Embryonic facial prominence (tissue), 1 donor: Measurements from ENCODE around the gene TENT4B.

Experiments used
- DNase-seq: peaks from one replicate; pipeline ENCODE4 v3.0.0-alpha.2; 2016; ENCODE audit errors: extremely low spot score

Gene TENT4B

GRCh38 chr16:50271148-50272041 lies 118.3 kb downstream of the TENT4B start:
- DNase-seq, result no peak

DNA sequence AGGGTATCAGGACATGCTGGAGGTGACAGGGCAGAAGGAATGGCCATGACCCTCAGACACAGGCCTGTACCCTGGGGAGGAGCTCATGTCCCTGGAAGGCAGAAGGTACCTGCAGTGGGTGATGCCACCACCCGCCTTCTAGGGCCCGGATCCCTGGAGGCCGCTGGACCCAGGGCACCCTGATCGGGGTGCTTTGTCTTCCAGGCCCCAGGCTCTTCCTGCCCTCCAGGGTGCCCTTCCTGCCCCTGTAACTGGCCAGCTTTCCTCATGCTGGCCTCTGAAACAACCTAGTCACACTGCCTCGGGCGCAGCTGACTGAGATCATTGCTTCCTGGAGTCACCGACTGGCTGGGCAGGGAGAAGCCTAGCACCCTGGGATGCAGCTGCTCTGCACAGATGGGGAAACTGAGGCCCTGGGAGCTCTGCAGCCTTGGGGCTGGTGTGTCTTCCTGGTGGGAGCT lies 119.0 kb downstream of the TENT4B start:
- DNase-seq, result no peak

- DNase-seq, result no peak
These were observed 119.7 kb downstream of the TENT4B start for GRCh38 chr16:50272687-50273381.

- no peak for DNase-seq
These were observed 120.2 kb downstream of the TENT4B start for GRCh38 chr16:50273382-50273690.

- no peak for DNase-seq
These were observed 120.8 kb downstream of the TENT4B start for GRCh38 chr16:50273888-50274325.

GRCh38 chr16:50274326-50275097 lies 121.4 kb downstream of the TENT4B start:
- DNase-seq, result no peak

DNA sequence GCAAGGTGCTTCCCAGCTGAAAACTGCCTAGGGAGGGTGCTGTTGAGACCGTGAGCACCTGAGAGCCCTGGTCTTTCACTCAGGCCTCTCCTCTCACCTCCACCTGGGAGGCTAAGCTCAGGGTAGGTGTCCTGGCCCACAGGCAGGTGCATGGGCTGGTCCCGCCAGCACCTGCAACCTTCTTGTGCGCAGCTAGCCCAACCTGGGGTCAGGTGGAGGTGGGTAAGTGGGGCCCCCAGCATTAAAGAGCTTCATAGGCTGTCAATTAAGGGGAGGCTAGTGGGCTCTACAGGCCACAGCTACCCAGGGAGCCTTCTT lies 122.0 kb downstream of the TENT4B start:
- DNase-seq, result no peak

- no peak for DNase-seq
These were observed 122.6 kb downstream of the TENT4B start for GRCh38 chr16:50275428-50276325.

DNA sequence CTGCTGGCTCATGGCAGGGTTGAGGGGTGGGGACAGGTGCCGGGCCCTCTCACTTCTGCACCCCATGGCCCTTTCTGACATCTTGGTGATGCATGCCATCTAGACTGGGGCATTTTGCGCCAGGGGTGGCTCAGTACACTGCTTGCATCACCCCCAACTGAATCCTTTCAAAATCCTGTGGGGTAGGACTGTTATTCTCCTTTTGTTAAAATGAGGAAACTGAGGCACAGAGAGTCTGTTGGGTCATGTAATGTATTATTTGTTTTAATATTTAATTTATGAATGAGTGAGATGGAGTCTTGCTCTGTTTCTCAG lies 123.2 kb downstream of the TENT4B start:
- DNase-seq, result no peak

DNA sequence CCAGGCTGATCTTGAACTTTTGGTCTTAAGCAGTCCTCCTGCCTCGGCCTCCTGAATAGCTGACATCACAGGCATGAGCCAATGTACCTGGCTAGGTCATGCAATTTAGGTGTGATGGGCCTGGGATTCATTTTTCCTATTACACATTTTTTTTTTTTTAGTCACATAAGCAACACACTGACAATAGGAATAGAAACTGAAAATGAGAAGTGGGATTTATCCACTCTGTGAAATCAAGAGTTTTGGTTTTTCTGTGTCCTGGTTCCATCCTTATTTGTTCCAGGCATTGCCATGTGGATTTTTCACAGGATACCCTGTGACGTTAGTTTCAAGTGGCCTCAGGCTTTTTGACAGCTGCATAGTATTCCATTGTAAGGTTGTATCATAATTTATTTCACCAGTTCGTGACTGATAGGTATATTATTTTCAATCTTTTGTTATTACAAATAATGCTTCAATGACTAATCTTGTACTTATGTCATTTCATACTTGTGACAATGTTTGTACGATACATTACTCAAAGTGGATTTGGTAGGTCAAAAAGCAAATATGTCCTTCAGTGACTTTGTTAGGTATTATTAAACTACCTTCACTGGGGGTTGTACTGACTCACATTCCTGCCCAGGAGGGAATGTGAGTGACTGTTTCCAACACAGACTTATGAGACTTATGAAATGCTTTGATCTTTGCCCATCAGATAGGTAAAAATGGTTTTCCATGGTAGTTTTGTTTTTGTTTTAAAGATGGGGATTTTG lies 123.9 kb downstream of the TENT4B start:
- no peak for DNase-seq

DNA sequence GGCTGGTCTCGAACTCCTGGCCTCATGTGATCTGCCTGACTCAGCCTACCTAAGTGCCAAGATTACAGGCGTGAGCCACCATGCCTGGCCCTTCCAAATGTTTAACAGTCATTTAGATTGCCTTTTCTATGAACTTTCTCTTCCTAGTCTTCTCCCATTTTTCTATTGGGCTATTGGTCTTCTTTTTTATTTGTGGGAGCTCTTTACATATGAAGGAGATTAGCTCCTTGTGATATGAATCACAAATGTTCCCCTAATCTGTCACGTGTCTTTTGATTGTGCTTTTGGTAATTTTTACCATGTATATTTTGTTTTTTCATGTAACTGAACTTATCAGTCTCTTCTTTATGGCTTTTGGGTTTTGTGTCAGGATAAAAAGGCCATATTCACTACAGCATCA lies 125.1 kb downstream of the TENT4B start:
- no peak for DNase-seq

- no peak for DNase-seq
These were observed 126.4 kb downstream of the TENT4B start for GRCh38 chr16:50279504-50279865.

GRCh38 chr16:50280932-50281331 lies 127.8 kb downstream of the TENT4B start:
- DNase-seq, result no peak
